Adrenal gland (tissue), 5 donors: ENCODE results near the gene ZSCAN12.
"Not testable (repeated sequence)": the region's sequence is repeated elsewhere in the genome, so short reads cannot be mapped to it uniquely, and the experiment has no call there.

Experiments
- POLR2A ChIP-seq, 2 donors: fragments of 450-650 bp; IDR thresholded peaks; one replicate each; pipeline ENCODE4 v1.6.1; 2017; ENCODE audit warnings: antibody characterized with exemption in 2 of 2, mild to moderate bottlenecking in 2 of 2, moderate library complexity in 1 of 2
- TF ChIP-seq, protein P1 (sequence below), 6 experiments: fragments of 450-650 bp in 4 of 6; fragments of 200-600 bp in 2 of 6; sonication (generic) in 1 of 6; IDR thresholded peaks; 1 replicate in 5 of 6; 2 replicates in 1 of 6; pipeline versions ENCODE4 v1.5.1 to v1.8.0; 2016 to 2021; ENCODE audit warnings: antibody characterized with exemption in 6 of 6, mild to moderate bottlenecking in 2 of 6, moderate library complexity in 1 of 6
- donor health status: DM: no; HTN: no; CAD: no.

DNA sequence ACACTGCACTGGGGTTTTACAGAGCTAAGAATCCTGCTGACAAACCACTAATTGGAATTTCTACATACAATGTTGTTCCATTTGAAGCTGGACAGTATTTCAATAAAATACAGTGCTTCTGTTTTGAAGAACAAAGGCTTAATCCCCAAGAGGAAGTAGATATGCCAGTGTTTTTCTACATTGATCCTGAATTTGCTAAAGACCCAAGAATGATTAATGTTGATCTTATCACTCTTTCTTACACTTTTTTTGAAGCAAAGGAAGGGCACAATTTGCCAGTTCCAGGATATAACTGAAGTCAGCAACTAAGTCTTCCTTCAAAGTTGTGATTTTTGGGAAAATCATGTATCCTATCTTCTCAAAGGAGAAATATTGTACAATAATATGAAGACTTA is 48.0 kb upstream of the ZSCAN12 start:
- TF ChIP-seq, protein P1, sequence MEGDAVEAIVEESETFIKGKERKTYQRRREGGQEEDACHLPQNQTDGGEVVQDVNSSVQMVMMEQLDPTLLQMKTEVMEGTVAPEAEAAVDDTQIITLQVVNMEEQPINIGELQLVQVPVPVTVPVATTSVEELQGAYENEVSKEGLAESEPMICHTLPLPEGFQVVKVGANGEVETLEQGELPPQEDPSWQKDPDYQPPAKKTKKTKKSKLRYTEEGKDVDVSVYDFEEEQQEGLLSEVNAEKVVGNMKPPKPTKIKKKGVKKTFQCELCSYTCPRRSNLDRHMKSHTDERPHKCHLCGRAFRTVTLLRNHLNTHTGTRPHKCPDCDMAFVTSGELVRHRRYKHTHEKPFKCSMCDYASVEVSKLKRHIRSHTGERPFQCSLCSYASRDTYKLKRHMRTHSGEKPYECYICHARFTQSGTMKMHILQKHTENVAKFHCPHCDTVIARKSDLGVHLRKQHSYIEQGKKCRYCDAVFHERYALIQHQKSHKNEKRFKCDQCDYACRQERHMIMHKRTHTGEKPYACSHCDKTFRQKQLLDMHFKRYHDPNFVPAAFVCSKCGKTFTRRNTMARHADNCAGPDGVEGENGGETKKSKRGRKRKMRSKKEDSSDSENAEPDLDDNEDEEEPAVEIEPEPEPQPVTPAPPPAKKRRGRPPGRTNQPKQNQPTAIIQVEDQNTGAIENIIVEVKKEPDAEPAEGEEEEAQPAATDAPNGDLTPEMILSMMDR (IDR thresholded peaks at IDR 0.05), result not testable (repeated sequence)
- not testable (repeated sequence) for TF ChIP-seq POLR2A (IDR thresholded peaks at IDR 0.05)
